Kidney epithelial cell (primary cell): ENCODE measurements around the gene GARIN6. TPM values are rescaled to one million over a fixed set of nuclear protein-coding genes. Genes with fewer than 3 reads are reported as not detected.
"Not testable (repeated sequence)": the region's sequence is repeated elsewhere in the genome, so short reads cannot be mapped to it uniquely, and the experiment has no call there.

Experiments
- DNase-seq: peaks from one replicate; pipeline ENCODE4 v3.0.0-alpha.2; 2010; ENCODE audit warnings: low read depth
- H3K27me3 ChIP-seq: 2 replicates; pipeline ENCODE4 v1.6.0; 2011; ENCODE audit warnings: low read length; ENCODE audit not compliant: control insufficient read depth, insufficient read depth
- H3K36me3 ChIP-seq: 2 replicates; pipeline ENCODE4 v1.5.1; 2011; ENCODE audit warnings: low read length; ENCODE audit not compliant: control insufficient read depth, insufficient read depth
- H3K4me3 ChIP-seq: 2 replicates; pipeline ENCODE4 v1.5.1; 2011; ENCODE audit warnings: low read depth, mild to moderate bottlenecking, control low read depth, low read length
- CTCF ChIP-seq: IDR thresholded peaks from 2 replicates; pipeline ENCODE4 v1.5.1; 2011; ENCODE audit warnings: mild to moderate bottlenecking, moderate library complexity, low read length, control low read depth, inconsistent platforms; ENCODE audit not compliant: insufficient read depth, poor library complexity, severe bottlenecking
- total RNA-seq: library from RNA; depleted of rRNA; stranded (reverse); fragments of >200 nt; gene quantifications from 2 replicates; pipeline ENCODE4 v1.2.3, GENCODE V29; 2015

Gene GARIN6
- total RNA-seq, 1 donor from 2014 or later: not detected

DNA sequence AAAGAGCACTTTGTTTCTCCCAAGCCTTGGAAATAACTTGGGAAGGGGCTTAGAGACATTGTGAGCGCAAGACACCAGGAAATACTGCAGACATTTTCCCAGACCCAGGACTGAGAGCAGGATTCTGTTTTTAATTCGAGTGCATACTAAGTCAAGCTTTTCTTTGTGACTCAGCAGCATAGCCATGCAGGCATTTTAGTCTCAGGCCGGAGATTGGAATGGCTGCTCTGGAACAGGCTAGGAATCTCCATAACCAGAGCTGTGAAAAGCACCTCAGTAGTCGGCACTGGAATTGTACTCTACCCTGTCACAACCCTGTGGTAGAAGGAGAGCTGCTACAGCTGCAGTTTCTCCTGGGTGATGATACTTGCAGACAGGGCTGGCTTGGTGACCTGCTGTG is 28.9 kb upstream of the GARIN6 start:
- Histone ChIP-seq H3K4me3 (no peak overlapping the region), H3K36me3 (no peaks in the 10 kb centered on the region), H3K27me3 (no peaks in the 10 kb centered on the region)
- no peak for TF ChIP-seq CTCF
- DNase-seq: no peak

DNA sequence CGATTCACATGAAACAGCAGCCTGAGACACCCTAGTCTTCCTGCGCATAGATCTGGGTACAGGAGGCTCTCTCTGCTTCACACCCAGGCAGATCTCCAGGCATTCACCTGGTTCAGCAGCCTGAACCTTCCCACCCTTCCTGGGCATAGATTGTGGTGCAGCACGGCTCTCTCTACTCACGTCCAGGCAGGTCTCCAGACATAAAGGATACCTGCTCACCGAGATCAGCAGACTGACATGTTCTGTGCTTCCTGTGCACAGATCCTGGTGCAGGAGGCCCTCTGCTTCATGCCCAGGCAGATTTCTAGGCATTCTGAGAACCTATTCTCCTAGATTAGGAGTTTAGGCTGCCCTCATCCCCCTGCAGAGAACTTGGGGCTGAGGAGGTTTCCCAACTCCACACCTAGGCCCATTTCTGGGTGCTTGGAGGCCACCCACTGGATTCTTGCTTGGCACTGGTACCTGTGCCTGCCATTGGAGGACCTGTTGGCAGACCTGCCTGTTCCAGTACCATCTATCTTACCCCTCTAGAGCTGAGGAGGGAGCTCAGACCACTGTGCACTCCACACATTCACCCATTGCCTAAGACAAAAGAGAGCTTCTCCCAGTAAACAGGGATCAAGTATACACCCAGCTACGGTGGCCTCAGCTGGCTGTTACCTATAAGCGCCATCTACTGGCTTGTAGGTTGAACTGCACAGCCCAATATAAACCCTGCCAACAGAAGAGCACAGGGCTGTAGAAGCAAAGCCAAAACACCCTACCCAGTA is 28.0 kb upstream of the GARIN6 start:
- TF ChIP-seq CTCF: peak; percentile 76
- no peak for DNase-seq
- Histone ChIP-seq H3K27me3 (no peaks in the 10 kb centered on the region), H3K36me3 (no peaks in the 10 kb centered on the region), H3K4me3 (no peak overlapping the region)

GRCh38 chr12:99620159-99620479 is 27.4 kb upstream of the GARIN6 start:
- Histone ChIP-seq H3K27me3 (no peaks in the 10 kb centered on the region), H3K4me3 (no peak overlapping the region), H3K36me3 (no peaks in the 10 kb centered on the region)
- no peak for TF ChIP-seq CTCF
- no peak for DNase-seq

GRCh38 chr12:99624591-99624990 is 23.0 kb upstream of the GARIN6 start:
- H3K4me3 ChIP-seq, H3K36me3 ChIP-seq, DNase-seq, H3K27me3 ChIP-seq: not testable (repeated sequence)

DNA sequence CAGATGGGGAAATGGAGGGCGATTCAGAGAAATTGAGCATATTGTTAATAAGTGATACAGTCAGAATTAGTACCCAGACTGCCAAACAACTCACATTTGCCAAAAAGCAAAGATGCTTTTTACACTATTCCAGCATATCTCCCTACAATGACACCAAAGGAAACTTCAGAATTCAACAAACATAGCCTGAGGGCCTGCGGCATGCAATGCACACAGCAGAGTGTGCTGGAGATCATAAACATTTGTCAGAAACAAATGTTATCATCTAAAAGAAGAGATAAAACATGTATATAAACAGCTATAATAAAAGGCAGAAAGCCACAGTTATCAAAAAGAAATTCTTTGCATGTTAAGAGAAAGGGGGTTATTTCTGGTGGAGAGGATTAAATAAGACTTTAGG is 20.1 kb upstream of the GARIN6 start:
- Histone ChIP-seq H3K27me3 (no peaks in the 10 kb centered on the region), H3K36me3 (no peaks in the 10 kb centered on the region)
- no peak for TF ChIP-seq CTCF

GRCh38 chr12:99644629-99645028 is 2.9 kb upstream of the GARIN6 start:
- no peaks in the 10 kb centered on the region for H3K27me3 ChIP-seq
- no peak for TF ChIP-seq CTCF
- no peaks in the 10 kb centered on the region for H3K36me3 ChIP-seq
- H3K4me3 ChIP-seq: no peak overlapping the region
- DNase-seq: no peak

More for the DNA sequence above, 20.1 kb upstream of the GARIN6 start:
- H3K4me3 ChIP-seq: no peak overlapping the region
- no peak for DNase-seq
